DMS153 treated with DMSO at 0.1 percent for 48 hours (cell line): ENCODE data around the gene COL4A1.
"Not testable (repeated sequence)": the region's sequence is repeated elsewhere in the genome, so short reads cannot be mapped to it uniquely, and the experiment has no call there.

Experiments
- DNase-seq: peaks from one replicate; lab custom pipeline; 2025; ENCODE audit not compliant: unreplicated experiment; lab: John Stamatoyannopoulos, UW

The COL4A1 gene

DNA sequence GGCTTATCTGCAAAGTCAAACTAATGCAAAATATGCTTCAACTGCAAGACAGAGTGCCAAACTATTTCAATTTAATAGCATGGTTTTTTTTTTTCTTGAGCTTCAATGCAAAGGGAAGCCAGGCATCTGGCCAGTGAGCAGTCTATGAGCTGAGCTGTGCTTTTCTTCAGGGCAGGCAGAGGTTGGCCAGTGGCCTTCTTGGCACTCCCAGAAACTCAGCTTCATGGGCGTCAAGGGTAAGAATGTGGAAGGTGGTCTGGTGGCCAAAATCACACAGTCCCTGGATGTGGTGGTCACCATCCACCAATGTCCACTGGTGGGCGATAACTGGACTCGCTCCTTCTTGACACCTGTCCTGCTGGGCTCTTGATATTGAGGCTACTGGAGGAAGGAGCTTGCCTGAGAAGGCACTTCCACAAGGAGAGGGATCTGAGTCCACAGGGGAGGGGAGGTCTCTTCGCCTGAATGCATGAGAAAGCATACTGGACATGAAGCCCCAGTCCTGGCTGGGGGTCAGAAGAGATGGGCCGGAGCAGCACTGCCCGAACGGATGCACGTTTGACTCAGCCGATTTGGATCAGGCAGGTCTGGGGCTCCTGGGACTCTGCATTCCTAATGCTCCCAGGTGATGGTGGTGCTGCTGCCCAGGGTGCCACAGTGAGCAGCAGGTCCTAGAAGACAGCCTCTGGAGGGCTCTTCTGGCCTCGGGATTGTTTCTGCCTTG lies 17.2 kb upstream of the COL4A1 start:
- no peak for DNase-seq

DNA sequence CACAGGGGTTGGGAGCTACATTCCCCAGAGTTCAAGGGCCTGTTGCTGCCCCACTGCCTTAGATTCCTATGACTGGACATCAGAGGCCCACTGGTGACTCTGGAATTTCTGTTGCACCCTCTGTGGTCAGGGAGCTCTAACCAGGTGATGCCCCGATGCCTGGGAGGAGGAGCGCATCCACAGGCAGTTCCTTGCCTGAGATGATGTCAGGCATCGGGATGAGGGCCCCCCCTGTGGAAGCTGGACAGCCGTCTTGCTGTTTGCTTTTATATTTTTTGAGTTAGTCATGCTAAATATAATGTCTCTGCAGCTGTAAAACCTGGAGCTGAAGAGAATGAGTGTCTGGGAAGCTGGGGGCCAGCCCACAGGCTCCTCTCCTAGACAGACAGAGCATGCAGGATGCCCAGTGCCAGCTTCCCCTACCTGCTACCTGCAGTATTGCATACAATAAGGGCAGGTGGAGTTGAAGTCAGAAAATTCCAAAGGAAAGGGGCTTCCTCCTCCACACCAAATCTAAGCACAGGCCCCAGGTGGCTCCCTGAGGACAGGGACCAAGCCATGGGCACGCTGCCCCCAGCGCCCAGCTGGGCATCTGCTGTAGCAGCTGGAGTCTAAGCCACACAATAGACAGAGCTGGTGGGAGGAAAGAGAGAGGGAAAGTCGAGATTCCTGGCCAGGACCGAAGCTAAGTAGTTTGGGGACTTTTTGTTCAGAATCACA lies 16.4 kb upstream of the COL4A1 start:
- no peak for DNase-seq

DNA sequence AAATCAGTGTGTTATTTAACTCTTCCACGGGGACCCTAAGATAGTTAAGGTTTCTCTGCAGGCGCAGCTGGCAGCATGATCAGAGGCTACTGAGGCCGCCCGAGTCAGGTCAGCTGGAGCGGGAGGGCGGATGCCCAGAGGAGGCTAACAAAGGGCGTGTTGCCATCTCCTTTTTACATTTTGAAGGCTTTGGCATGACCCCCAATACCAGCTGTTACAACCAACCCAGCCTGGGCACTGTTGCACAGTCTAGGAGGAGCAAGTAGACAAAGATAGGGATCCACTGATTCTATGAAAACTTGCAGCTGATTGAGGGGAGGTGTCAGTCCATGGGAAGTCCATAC lies 15.8 kb upstream of the COL4A1 start:
- no peak for DNase-seq

DNA sequence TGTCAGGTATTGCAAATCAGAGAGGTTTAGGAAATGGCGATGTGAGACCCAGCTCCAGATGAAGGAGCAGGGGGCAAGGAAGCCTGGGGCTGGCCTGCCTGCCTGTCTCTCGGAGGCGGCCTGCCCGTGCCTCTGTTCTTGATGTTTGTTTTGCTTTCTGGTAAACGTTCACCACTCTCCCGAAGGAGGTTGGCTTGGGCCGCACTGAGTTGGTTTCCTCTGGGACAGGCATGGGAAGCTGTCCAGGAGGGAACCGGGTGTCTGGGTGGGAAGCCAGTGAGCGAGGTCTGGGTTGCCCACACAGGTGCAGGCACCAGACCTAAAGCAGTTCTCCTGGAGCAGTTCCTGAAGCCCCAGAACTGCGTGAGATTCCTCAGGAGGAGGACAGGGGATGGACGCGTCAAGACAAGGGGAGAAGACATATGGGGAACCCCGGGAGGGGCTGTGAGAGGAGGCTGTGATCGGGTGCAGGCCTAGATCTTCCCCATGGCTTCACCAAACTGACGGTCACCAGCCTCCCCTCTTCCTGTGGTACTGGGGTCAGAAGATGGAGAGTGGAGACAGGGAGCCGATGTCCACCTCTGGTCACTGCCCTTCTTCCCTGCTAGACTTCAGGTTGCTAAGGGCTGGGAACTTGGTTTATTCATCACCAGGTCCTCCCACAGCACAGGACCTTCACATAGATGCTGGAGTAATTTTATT lies 15.3 kb upstream of the COL4A1 start:
- no peak for DNase-seq

DNA sequence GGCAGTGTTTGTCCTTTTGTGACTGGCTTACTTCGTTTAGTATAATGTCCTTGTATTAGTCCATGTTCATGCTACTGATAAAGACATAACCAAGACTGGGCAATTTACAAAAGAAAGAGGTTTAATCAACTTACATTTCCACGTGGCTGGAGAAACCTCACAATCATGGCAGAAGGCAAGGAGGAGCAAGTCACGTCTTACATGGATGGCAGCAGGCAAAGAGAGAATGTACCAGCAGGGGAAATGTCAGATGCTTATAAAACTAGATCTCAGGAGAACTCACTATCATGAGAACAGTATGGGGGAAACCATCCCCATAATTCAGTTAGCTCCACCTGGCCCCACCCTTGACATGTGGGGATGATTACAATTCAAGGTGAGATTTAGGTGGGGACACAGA lies 14.6 kb upstream of the COL4A1 start:
- DNase-seq: not testable (repeated sequence)

DNA sequence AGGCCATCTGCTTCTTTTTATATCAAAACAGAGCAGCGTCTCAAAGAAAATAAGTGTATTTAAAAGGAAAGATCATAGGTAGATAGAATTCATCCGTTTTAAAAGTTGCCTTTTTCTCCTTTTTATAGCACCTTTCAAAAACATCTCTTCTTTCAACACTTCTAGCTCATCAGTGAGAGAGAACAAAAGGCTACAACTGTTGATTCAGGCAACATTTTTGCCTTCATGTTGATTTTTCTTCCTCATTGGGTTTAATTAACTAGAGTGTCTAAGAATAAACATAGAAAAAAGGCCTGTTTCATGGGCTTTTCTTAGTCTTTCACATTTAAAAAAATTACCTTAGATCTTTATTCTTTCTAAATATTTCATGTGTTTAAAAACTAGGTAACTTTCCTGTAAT lies 13.7 kb upstream of the COL4A1 start:
- DNase-seq: no peak

DNA sequence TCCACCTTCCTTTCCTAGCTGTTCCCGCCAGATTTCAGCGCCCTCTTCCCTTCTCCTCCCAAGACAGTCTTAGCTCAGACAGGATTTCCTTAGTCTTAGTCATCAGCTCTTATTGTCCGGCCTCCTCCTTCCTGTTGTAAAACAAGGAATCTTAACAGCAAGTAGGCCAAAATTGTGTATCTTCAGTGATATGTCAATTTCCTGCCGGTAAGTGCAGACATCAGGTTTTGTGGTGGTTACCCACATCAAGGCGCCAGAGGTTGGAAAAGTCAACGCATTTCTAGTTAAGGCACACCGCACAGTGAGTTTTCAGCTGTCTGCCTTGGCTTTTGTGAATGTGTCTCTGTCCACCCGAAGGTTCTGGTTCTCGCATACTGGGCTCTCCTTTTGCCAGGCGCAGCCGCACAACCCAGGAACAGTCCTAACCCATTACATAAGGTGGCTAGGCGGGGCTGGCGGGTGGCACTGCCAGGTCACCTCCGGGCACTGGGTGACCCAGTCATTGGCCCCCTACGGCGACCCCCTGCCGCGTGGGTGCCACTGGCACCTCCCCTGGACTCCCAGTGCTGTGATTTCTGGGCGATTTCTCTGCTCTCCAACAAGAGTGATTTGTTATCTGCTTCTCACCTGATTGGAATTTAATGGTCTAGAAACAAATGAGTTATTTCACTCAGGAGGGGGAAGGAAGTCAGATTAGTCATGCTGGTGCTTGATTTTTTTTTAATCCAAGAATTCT lies 13.0 kb upstream of the COL4A1 start:
- no peak for DNase-seq

DNA sequence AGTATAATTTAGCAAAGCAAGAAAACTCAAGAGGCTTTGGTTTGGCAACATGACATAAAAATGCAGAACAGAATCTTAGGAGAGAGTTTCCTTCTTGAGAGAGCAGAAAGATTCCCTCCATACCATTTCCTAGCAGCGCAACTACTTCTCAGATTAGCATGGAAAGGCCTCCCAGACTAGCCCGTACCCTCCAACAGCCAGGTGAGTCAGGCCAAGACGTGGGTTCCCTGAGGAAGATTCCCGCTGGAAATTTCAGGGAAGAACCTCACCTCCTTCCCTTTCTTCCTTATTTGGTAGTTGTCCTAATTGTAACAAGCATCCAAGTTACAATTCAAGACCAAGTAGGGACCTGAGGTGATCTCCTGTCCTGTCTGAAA lies 12.4 kb upstream of the COL4A1 start:
- no peak for DNase-seq

DNA sequence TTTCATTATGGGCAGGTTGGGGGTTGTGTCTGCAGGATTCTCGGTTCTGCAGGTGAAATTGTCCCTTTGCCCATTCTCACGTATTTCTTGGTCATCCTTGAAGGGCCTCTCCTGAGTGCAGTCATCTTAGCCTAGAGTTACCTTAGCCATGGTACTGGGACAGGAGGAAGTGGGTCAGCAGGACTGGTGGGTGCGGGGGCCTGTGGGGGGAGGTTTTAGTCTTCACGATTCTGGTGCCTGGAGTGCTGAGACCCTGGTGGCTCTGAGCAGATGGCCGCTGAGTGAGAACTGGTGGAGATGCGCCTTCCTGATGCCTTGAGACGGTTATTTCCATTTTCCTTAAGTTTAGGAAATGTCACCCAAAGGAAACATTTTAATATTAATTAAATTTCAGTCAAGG lies 12.0 kb upstream of the COL4A1 start:
- no peak for DNase-seq

DNA sequence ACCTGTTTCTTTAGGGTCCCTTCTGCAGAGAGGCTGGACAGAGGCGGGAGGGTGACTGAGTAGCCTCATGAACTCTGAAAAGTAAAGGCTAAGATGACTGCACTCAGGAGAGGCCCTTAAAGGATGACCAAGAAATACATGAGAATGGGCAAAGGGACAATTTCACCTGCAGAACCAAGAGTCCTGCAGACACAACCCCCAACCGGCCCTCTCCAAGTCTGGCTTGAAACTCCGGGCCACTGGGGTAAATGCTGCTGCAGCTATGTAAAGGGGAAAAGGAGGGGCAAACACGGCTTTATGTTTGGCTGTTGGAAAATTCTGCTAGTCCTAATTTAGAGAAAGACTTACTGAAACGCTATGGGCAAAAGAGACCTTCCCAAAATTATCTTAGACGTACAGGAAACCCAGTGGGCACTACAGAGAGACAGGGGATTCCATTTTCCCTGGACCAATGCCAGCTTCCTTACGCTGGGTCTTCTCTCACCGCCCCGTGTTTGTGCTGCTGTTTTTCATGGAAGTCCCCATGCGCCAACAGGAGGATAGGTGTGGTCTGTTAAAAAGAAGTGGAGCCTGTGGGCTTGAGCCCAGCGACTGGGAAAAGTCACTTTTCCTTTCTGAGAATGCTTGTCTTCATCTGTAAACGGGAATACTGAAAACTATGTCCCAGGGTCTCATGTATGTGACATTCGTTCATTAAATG lies 10.7 kb upstream of the COL4A1 start:
- no peak for DNase-seq

DNA sequence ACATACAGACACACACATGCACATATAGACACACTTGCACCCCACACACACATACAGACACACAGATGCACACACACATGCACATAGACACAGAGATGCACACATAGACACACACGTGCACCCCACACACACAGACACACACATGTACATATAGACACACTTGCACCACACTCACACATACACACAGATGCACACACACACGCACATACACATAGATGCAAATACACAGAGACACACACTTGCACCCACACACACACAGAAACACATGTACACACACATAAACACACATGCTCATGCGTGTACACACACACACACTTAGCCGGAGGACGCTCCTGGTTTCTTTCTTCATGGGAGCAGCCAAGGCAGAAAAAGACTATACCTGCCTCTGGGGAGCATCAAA lies 10.1 kb upstream of the COL4A1 start:
- DNase-seq: no peak

DNA sequence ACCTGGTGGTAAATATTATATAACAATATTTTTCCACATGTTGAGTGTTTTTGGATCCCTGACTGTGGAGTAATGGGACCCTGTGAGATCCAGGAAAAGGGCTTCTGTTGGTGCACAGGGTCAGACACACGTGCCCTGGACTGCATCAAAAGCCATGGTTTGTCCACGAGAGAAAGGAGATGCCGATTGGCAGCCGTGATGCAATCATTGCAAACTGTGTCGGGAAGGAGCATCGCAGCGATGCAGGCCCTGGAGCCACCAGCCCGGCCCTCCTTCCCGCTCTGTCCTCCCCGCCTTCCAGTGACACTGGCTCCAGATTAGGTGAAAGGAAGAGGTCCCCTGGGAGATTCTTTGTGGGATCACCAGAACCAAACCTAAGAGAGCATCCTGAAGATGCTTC lies 9.2 kb upstream of the COL4A1 start:
- no peak for DNase-seq

DNA sequence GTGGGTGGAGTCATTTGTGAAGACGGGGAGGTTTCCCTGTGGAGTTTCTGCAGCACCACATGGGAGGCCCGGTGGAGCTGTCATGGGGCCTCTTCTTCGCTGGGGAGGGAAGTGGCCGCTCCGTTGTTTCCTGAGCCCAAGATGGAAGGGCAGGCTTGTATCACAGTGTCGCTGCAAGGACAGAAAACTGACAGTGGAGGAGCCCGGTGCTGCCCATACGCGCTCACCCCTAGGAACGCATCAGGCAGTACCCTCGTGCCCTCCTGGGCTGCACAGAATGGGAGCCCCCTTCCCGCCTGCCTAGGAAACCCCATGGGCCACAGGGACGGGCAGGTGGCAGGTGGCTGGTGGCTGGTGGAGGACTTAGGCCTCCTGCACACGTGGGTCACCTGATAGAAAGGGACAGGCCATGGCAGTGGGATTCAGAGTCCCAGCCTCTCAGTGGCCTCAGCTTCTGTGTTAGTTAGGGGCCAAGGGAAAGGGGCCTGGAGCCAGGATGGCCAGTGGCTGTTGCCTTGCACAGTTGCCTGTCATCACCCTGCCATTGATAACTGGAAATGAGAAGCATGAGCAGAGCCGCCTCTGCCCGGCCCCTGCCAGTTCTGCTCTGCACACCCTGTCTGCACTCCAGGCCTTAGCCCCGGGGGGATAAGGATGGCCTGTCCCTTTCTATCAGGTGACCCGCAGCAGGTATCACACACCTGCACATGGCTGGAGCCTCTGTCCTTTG lies 7.7 kb upstream of the COL4A1 start:
- DNase-seq: no peak

DNA sequence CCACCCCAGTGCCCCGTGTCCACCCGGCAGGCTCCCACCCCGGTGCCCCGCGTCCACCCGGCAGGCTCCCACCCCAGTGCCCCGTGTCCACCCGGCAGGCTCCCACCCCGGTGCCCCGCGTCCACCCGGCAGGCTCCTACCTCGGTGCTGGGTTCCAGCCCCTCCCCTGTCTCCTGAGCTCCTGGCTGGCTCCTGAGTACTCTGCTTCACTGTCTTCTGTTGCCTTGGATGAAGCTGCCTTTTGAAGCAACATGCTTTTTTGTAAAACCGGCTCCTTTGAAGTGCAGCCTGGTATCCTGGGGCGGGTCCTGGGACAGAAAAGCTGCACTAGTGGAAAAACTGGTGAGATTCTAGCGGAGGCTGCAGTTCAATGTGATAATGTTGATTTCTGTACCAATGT lies 6.8 kb upstream of the COL4A1 start:
- not testable (repeated sequence) for DNase-seq

DNA sequence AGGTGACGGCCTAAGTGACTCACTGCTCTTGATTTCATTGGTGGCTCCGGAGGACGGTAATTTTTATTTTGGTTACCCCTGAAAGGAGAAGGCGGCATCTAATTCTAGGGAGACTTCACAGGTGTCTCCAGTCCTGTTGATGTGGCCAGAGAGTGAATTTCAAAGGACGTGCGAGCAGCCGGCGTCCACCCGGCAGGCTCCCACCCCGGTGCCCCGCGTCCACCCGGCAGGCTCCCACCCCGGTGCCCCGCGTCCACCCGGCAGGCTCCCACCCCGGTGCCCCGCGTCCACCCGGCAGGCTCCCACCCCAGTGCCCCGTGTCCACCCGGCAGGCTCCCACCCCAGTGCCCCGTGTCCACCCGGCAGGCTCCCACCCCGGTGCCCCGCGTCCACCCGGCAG lies 6.3 kb upstream of the COL4A1 start:
- DNase-seq: not testable (repeated sequence)

DNA sequence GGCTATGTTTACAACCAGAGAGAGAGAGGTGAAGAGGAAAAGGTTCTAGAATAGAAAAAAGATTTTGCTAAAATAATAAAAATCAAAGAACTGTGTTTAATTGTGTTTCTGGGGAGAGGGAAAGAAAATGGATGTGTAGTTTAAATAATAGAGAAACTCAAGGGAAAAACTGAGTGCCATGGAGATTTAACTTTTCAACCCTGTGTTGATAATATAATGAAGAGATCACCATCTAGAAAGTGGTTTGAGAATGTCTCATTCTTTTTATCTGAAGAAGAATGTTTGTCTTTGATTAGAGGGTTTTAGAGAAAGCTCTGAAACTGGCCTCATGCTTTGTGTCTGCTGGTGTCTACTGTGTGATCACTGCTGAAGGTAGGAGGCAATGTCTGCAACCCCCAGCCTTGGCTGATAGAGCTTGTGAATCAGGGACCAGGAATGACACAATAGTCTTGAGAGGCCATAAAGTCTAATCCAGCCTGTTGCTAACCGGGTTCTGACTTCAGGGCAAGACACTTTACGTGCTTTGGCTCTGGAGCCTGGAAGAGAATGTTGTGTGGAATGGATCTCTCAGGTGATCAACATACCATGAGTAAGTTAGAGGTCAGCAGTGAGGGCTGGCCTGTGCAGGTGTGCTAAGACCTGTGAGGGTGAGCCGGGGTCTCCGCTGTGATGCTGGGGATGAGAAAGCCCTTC lies 5.5 kb upstream of the COL4A1 start:
- no peak for DNase-seq

DNA sequence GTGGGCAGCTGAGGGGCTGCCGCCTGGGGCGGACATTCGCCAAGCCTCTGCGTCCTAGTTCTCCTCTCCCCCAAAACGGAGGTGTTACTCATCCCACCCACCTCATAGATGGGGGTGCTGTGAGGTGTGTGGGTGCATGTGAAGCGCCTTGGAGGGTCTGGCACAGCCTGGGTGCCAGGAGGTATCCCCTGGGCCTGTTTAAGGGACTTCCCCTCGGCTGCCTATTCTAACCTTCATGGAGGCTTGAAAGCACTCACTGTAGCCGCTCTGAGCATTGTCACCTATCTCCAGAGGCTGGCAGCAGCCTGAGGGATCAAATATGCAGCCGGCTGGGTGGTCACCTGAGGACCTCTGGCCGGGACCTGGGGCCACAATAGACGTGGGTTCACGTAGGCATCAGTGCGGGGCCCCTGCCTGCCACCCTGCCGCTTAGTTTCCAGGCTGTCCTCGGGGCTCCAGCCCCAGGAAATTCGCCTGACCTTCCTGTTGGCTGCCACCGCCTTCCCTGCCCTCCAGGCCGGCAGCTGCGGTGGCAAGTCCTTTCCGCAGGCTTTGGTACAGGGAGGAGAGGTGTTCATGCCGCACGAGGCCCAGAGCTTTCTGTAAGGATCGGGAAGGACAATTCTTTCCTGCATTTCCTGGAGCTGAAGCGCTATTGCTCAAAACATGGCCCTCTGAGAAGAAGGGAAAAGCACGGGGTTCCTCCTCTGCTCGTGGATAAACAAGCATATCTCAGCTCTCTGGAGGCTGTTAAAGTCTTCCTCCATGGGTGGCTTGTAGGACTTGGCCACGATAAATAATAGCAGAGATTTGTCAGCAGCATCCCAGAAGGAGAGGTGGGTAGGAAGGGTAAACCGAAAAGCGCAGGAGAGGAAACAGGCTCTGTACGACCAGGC lies 4.7 kb upstream of the COL4A1 start:
- no peak for DNase-seq

DNA sequence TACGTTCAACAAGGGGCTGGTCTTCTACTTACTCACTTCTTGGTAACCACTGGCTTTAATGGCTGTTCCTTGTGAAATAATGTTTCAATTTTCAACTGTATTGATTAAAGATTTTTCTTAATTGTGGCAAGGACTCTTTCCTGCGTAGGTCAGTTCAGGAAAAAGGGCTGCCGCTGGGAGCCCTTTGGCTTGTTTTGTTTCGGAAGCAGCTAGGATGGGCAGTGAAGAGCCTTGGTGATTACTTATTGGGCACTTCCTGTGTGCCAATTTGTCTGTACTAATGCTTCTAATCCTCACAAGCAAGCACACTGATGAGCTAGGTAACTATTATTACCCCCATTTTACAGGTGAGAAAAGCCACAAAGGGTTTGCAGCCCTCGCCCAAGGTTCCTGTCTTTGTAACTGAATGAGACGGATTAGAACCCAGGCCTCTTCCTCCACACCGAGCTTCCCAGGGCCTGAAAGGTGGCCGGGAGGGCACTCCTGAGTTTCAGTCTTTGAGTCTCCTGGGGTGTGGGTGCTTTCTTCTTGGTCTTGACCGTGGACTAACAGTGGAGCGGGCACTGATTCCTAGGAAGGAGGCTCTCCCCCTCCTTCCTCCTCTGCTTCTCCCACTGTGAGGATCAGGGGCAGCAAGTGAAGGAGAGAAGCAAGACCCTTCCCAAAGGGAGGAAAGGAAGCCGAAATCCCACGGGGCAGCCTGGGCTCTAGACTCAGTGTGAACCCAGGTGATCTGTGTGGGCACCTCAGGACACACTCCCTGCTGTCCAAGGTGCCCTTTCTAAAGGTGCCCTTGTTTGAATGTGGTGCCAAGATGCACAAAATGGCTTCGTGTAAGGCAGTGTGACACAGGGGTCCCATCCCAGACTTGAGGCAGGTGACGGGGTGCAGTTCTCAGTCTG lies 3.8 kb upstream of the COL4A1 start:
- DNase-seq: no peak
